NCI-H446 treated with DMSO at 0.1 percent for 48 hours (cell line): Measurements from ENCODE around the gene UBL4A.

Experiments
- DNase-seq: peaks from one replicate; lab custom pipeline; 2025; lab: John Stamatoyannopoulos, UW

Gene UBL4A

DNA sequence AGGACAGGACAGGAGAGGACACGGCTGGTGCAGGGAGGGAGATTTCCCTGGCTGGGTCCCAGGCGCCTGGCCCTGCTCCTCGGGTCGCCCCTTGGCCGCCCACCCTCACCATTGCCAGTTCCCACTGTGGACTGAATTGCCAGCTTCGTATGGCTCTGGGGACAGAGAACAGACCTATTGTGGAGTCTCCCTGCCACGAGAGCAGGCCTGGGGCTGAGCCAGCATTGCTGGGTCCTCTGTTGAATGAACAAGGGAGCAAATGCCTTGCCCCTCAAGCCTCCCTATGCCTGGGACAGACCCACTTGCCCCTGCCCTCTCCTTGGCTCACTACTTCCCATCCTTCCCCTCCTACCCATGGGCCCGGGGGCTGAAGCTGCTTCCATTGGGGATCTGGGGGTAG, 24.0 kb downstream of the UBL4A start:
- DNase-seq: no peak

DNA sequence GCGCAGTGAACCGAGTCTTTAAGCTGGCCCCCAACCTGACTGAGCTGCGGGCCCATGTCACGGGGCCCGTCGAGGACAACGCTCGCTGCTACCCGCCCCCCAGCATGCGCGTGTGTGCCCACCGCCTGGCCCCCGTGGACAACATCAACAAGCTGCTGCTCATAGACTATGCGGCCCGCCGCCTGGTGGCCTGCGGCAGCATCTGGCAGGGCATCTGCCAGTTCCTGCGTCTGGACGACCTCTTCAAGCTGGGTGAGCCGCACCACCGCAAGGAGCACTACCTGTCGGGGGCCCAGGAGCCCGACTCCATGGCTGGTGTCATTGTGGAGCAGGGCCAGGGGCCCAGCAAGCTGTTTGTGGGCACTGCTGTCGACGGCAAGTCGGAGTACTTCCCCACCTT, 26.1 kb downstream of the UBL4A start:
- no peak for DNase-seq

DNA sequence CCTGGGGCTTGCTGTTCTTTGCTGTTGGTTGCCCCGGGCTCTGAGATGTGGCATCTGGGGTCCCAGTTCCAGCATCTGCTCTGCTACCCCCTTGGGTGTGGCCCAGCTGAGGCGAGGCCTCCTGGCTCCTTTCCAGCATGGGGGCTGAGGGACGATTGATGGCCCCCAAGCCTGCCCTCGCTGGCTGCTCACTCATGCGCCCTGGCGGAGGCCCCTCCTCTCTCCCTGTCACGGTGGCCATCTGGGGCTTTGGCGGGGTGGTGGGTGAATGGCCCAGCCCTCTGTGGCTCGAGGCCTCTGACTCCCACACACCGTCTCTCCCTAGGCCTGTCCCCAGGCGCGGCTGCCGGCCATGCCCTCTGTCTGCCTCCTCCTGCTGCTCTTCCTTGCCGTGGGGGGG, 26.6 kb downstream of the UBL4A start:
- no peak for DNase-seq

DNA sequence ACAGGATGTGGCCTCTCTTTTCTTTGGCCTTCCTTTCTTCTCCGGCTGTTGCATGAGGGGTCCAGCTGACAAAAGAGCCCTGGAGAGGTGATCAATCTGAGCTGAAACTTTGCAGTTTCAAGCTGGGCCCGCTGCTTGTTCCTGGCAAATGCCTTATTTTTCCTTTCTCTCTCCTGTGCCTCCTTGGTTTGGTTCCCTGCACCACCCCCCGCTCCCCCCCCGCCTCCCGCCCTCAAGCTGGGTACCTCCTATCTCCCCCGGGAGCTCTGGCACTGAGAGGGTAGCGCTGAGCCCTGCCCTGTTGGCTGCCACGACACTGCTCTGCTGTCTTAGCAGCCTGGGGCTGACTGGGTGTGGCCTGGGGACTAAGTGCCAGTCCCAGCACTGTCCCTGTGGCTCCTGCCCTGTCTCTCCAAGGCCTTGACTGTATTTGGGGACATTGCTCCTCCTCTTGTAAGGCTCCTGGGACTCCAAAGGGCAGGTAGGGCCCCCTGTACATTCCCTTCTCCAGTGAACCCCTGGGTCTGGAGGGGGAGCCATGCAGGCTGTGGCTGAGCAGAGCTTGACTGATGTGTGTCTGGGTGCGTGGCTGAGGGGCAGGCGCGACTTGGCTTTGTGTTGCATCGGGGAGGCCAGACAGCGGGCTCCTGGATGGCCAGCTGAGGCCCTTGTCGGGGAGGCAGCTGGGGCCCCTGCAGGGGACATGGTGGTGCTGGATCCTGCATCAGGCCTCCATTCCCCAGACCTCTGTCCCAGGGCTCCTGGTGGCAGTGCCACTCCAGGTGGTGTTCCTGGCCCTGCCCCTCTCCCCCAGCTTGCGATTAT, 27.2 kb downstream of the UBL4A start:
- DNase-seq: no peak

DNA sequence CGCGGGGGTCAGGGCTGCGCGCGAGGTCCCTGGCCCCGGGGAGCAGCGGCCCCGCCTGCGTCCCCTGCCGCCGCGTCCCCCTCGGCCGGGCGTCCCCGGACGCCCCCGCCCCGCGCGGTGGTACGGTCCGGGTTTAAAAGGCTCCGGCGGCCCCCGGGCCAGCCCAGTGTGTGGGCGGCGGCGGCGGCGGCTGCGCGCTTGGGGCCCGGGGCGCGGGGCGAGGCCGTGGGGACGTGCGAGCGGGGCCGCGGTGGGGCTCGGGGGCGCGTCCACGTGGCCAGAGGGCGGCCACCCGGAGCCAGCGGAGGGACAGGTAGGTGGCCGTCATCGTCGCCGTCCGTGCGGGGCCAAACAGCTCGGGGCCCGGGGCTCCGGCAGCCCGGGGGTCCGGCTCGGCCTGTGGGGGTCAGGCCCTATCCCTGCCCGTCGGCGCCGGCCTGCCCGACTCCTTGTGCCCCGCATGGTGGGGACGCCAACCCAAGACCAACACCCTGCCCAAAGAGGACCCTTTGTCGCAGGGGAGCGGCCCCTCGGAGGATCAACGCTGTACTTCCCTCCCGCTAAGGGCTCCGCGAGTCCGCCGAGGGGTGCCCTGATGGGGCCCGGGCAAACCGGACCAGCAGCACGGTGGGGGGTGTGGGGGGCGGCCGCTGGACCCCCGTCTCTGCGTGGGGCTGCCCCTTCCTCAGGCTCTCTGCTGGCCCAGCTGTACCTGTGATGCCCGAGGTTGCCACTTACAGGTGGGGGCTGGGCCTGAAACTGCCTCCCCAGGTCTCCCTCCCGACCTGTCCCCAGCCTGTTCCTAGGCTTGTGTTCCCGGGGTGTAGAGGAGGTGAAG, 28.1 kb downstream of the UBL4A start, which contains the start of gene PLXNA3:
TSS of gene PLXNA3 (plus strand) at position 166 of the 838 bp plus-strand sequence. CDS start 1,903 bp downstream, outside the sequence.
- DNase-seq: no peak

DNA sequence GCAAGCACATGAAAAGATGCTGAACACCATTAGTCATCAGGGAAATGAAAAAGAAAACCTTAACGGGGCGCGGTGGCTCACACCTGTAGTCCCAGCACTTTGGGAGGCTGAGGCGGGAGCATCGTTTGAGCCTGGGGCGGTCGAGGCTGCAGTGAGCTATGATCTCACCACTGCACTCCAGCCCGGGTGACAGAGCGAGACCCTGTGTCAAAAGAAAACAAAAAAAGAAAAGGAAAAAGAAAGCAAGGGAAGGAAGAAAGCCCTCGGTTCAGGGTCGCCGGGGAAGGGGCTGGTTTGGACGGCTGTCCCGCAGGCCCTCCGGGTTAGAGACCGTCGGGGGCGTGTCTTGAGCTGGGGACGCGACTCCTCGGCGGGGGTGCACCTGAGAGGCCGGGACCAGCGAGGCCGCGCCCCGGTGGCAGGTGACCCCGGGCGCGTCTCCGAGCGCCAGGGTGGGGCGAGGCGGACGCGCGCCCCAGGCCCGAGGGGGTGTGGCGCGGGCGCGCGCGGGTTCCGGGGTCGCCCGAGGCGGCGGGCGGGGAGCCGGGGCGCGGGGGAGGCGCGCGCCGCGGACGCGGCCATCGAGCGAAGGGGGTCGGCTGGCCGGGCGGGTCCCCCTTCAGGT, 28.8 kb downstream of the UBL4A start:
- DNase-seq: no peak

DNA sequence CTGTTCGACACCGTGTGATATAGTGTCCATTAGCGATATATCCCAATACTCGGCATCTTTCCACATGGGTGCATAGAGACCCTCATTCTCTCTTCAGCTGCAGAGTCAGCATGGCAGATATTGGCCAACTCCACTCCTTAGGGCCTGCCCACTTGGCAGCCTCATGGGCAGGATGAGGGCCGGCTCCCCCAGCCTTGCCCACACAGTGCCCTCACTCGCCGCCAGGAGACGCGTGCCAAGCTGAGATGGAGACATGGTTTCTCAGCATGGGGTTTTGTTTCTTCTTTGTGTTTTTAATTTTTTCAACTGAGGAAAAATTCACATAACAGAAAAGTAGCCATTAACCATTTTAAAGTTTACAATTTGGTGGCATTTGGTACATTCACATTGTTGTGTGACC, 33.6 kb downstream of the UBL4A start:
- no peak for DNase-seq

DNA sequence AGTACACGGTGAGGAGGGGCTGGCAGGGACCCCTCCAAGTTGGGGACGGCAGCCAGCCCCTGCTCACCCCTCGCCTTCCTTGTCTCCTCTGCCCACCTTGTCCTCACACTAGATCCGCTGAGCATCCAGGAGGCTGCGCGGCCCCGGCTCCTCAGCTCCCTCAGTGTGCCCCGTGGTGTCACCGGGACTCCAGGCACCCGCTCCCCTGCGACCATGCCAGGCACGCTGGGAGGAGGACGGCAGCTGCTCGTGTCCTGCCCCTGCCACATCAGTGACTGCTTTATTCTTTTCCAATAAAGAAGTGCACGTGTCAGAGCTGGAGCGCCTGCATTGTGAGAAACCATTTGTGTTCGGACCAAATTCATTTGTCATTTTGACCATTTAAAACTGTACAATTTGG, 36.1 kb downstream of the UBL4A start:
- no peak for DNase-seq

DNA sequence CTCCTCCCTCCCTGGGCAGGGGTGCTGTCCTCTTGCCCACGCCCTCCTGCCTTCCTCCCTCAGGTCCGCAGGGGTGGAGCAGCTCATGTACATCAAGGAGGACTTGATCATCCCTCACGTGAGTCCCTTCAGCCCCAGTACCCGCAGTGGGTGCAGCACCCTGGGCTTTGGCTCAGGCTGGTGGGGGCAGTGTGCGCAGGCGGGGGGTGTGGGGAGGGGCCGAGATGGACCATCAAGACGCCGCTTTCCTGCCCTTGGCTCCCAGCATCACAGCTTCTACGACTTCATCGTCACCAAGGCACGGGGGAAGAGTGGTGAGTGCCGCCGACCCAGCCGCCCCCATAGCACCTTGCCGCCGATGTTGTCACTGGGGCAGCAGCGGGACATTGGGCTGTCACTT, 36.8 kb downstream of the UBL4A start:
- no peak for DNase-seq

DNA sequence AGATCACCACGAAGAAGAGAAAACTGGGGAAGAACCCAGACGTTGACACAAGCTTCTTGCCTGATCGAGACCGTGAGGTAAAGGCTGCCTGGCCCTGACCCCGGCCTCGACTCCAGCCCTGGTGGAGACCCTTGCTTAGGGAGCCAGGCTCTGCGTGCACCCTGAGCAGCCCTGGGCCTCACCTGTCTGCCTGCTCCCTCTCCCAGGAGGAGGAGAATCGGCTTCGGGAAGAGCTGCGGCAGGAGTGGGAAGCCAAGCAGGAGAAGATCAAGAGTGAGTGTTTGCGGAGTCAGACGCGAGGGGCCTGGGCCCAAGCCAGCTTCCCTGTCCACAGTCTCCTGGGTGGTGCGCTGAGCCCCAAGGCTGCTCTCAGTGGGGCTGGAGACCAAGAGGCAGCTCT, 37.9 kb downstream of the UBL4A start:
- no peak for DNase-seq

DNA sequence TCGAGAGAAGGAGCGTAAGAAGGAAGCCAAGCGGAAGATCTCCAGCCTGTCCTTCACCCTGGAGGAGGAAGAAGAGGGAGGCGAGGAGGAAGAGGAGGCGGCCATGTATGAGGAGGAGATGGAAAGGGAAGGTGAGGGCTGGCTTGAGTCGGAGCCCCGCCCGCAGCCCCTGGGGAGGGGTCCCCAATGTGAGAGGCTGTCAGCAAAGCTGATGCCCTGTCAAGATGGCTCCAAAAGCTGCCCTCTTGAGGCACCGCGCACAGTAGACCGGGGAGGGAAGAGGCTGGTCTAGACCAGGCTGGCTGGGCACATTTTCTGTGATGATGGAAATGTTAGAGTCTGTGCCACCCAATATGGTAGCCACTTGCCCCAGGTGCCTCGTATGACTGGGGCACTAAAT, 40.0 kb downstream of the UBL4A start:
- DNase-seq: no peak

DNA sequence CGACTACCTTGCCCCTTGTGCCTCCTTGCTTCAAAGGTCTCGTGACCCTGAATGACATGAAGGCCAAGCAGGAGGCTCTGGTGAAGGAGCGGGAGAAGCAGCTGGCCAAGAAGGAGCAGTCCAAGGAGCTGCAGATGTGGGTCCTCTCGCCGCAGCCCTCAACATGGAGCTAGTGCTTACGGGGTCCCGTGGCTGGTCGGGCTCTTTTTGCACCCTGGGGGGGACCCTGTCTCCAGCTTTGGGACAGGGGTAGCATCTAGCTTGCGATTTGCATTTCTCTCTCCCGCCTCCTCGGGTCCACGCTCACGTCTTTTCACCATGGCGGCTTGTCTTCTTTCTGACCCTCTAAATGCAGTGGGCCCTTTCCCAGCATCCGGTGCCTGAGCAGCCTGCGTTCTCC, 40.6 kb downstream of the UBL4A start:
- no peak for DNase-seq

DNA sequence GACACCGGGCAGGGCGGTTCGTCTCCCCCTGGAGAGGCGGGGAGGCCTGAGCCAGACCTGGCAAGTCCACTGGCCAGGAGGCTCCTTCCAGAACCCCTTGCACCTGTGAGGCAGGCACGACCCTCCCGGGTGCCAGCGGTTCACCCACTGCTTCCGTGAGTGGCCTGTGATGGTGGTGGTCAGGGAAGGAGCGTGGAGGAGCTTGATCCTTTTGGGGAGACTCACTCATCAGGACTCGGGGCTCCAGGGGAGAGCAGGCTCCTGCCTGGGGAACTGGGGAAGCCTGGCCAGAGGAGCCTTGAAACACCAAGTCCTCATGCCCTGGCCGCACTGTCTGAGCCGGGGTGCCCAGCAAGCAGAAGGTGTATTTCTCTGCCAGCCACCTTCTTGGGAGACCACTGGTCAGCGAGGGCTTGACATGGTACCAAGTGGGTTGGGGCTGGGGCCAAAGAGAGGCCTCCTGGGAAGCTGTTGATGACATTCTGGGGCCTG, 41.6 kb downstream of the UBL4A start:
- DNase-seq: no peak

DNA sequence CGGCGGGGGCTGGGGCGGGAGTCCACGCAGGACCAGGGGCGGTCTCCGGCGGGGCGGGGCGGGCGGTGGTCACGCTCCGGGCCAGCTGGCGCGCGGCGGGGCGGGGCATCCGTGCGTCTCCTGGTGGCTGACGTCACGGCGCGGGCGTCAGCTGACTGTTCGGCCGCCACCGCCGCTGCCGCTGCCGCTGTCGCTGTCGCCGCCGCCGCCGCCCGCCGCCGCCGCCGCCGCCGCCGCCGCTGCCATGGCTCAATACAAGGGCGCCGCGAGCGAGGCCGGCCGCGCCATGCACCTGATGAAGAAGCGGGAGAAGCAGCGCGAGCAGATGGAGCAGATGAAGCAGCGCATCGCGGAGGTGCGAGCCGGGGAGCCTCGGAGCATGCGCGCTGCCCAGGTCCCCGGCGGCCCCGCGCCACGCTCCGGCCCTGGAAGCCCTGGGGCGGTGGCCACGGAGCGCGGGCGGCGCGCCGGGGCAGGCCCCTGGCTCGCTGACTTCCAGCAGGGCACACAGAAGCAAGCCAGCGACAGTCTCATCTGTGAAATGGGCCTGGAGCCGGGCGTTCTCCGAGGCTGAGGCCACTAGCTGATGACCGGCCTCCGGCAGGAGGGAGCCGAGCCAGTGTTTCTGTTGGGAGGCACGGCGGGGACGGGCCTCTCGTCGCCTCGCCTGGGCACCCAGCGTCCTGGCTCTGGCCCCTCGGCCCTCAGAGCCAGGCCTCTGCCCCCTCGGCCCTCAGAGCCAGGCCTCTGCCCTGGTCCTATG, 42.2 kb downstream of the UBL4A start, which contains the start of gene FAM50A:
TSS of gene FAM50A (plus strand) at position 150 of the 763 bp plus-strand sequence. CDS start at position 245, 95 bp downstream.
- no peak for DNase-seq

DNA sequence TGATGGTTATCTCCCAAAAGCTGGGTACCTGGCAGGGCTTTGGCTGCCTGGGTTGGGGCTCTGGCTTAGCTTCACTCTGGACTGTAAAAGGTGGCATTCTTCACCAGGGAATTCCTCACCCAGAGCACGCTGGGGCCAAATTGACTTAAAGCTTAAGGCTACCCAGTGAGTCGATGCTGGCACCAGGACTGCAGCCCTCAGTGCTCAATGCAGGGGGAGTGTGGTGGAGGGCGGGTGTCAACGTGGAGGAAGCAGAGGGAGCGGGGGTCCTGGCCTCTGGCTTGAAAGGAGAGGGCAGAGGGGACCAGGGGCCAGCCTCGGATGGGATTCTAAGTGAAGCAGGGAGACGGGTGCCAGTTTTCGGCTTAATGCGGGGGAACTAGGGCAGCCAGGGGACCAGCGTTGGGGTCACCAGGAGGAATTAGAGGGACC, 42.9 kb downstream of the UBL4A start:
- DNase-seq: no peak

DNA sequence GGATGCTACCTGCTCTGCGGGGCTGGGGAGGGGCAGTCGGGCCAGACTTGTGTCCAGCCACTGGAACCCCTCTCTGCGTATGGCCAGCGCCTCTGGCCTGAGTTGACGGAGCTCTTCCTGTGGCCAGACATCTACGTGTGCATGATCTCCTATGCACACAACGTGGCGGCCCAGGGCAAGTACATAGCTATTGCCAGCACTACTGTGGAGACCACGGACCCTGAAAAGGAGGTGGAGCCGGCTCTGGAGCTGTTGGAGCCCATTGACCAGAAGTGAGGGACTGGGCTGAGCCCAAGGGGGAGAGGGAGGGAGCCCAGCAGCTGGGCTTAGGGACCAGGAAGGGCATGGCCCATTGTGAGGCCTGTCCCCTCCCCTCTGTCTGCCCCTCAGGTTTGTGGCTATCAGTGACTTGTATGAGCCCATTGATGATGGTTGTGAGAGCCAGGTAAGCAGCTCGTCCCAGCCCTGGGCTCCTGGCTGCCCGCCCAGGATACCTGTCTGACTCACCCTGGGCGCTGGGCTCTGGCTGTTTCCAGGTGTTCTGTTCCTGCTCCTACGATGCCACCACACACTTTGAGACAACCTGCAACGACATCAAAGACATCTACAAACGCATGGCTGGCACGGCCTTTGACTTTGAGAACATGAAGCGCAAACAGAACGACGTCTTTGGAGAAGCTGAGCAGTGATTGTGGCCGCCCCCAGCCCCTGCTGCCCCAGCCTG, 44.3 kb downstream of the UBL4A start:
- DNase-seq: no peak

DNA sequence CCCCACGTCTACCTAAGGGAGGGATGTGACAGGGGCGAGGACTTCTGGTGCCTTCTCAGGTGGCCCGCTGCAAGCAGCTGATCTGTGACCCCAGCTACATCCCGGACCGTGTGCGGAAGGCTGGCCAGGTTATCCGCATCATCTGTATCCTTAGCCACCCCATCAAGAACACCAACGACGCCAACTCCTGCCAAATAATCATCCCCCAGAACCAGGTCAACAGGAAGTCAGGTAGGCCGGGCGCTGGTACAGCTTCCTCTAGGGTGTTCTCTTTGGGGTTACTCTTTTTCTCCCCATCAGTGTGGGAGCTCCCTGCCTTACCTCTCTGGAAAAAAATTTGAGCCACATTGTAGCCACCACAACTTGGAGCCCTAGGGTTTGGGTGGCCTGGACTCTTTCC, 44.9 kb downstream of the UBL4A start:
- DNase-seq: no peak

DNA sequence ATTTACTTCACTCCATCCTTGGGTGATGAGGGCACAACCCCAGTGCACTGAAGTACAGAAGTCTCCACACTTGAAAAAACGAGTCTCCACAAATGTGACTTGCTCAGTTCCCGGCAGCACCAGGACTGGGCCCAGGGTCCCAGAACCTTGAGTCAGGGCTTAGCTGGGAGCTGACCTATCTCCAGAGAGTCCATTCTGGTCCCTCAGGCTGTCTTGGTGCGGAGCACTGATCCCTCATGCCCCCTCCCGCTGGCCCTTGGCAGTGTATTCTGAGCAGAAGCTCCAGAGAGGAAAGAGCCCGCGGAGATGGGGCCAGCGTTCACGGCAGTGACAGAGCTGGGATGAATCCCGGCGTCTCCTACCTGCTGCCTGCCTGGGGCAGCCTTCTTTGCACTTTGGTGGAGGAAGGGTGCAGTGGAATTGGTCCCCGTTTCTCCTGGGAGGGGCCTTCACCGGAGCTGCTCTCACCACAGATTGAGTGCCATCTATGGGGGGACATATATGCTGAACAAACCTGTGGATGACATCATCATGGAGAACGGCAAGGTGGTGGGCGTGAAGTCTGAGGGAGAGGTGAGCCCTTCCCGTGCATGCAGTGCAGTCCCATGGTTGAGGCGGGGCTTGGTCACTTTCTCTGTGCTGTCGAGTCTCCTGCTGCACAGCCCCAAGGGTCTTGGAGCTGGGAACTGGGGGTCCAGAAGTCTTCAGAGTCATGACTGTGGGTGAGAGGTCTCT, 45.6 kb downstream of the UBL4A start:
- no peak for DNase-seq

DNA sequence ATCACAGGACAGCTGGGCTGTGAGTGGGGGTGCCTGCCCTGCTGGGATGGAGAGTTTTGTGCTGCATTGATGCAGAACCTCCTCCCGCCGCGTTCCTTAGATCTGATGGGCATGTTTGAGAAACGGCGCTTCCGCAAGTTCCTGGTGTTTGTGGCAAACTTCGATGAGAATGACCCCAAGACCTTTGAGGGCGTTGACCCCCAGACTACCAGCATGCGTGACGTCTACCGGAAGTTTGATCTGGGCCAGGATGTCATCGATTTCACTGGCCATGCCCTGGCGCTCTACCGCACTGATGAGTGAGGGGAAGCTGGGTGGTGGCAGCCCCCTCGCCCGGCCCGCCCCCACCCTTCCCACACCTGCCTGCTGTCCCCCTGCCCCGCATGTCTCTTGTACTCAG, 46.6 kb downstream of the UBL4A start:
- DNase-seq: no peak
